Left lung (tissue), 10 donors: Measurements from ENCODE around the gene DAAM1. TPM values are rescaled to one million over a fixed set of nuclear protein-coding genes. Genes with fewer than 3 reads are reported as not detected.

Experiments used
- ATAC-seq: fragments of 200-7000 bp; cut with Tn5 transposase; one replicate; pipeline ENCODE4 v1.9.1; 2020; ENCODE audit warnings: moderate library complexity
- DNase-seq, 4 donors: peaks; one replicate each; pipeline ENCODE4 v3.0.0-alpha.2; 2013 to 2020
- H3K27ac ChIP-seq, 2 donors: fragments of 200-600 bp; sonication (generic) in 1 of 2; one replicate each; pipeline versions ENCODE4 v1.5.0 to v1.8.0; 2020 to 2021
- H3K27me3 ChIP-seq, 2 donors: fragments of 200-600 bp; sonication (generic) in 1 of 2; one replicate each; pipeline versions ENCODE4 v1.5.0 to v1.8.0; 2020 to 2021
- H3K36me3 ChIP-seq, 2 donors: fragments of 200-600 bp; sonication (generic) in 1 of 2; one replicate each; pipeline versions ENCODE4 v1.5.0 to v1.8.0; 2020 to 2021
- H3K4me1 ChIP-seq, 2 donors: fragments of 200-600 bp; one replicate each; pipeline ENCODE4 v1.8.0; 2021
- H3K4me3 ChIP-seq, 2 donors: fragments of 200-600 bp; sonication (generic) in 1 of 2; one replicate each; pipeline versions ENCODE4 v1.5.0 to v1.8.0; 2020 to 2021; ENCODE audit warnings: mild to moderate bottlenecking in 1 of 2
- H3K9me3 ChIP-seq, 2 donors: fragments of 200-600 bp; sonication (generic) in 1 of 2; one replicate each; pipeline versions ENCODE4 v1.5.0 to v1.8.0; 2020 to 2021
- intact Hi-C, 2 donors: fragments of 100-400 bp; cut with DNase I; formaldehyde crosslinking; loops; one replicate each; pipeline versions ENCODE4 v1.11.2 to v1.14.2; 2022
- polyA plus RNA-seq, 6 donors: library from polyadenylated mRNA; unstranded; fragments of 120-200 nt; gene quantifications; one replicate each; pipeline ENCODE4 v1.2.1, GENCODE V29; 2013; ENCODE audit not compliant: insufficient read length in 6 of 6
- total RNA-seq, 2 donors: library from RNA; stranded (reverse); fragmentation: NEBNext Ultra II Directional; extraction: Animal tissue kit (Norgen Biotek cat#: 25700); gene quantifications; one replicate each; pipeline ENCODE4 v1.2.1, GENCODE V29; 2021
- TF ChIP-seq, protein P1 (sequence below), 2 donors: fragments of 200-600 bp; sonication (generic) in 1 of 2; IDR thresholded peaks; one replicate each; pipeline versions ENCODE4 v1.5.0 to v1.8.0; 2021; ENCODE audit warnings: antibody characterized with exemption in 2 of 2
- donor health status: DM: no; HTN: yes; CAD: no.
- donor health status: DM: no; HTN: no; CAD: no.

DAAM1 gene
- total and polyA plus RNA-seq, 8 donors = 47.5 to 68.4 (median 51.0) TPM

DNA sequence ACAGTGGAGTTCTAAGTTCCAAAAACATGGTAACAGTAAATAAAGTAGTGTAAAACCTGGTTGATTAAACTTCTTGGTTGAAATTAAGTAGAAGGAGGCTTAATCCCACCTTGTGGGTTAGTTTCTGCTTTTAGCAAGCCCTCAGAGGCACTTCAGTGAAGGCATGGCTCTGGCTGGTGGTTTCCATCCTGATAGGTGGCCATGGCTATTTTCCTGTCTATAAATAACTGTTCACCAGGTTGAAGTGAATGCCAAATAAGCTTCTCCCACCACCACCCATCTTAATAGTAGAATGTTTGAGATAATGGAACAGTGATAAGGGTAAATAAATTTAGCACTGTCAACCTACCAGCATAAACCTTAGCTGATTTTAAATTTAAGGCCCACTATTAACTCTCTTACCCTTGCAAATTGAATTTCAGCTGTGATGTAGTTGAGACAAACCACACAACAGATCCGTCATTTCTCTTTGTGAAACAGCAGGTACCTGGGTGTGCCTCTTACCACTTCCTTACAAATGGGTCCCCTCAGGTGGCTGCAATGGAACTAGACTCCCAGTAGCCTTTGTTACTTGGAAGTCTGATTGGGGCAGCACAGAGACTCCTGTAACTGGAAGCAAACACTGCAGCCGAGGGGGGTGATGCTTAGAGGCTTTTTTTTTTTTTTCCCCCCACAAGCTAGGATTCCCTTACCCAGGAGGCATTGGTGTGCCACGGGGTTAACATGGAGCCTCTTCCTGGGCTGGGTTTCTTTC is 41.4 kb downstream of the DAAM1 start:
- Histone ChIP-seq H3K27me3 (no peaks in the 10 kb centered on the region), H3K36me3 (no peaks in the 10 kb centered on the region), H3K27ac (no peak overlapping the region), H3K4me3 (no peak overlapping the region), H3K4me1 (peaks cover 0 to 3% of the 10 kb centered on the region in 2 donors), H3K9me3 (no peaks in the 10 kb centered on the region)
- TF ChIP-seq, protein P1, sequence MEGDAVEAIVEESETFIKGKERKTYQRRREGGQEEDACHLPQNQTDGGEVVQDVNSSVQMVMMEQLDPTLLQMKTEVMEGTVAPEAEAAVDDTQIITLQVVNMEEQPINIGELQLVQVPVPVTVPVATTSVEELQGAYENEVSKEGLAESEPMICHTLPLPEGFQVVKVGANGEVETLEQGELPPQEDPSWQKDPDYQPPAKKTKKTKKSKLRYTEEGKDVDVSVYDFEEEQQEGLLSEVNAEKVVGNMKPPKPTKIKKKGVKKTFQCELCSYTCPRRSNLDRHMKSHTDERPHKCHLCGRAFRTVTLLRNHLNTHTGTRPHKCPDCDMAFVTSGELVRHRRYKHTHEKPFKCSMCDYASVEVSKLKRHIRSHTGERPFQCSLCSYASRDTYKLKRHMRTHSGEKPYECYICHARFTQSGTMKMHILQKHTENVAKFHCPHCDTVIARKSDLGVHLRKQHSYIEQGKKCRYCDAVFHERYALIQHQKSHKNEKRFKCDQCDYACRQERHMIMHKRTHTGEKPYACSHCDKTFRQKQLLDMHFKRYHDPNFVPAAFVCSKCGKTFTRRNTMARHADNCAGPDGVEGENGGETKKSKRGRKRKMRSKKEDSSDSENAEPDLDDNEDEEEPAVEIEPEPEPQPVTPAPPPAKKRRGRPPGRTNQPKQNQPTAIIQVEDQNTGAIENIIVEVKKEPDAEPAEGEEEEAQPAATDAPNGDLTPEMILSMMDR (IDR thresholded peaks at IDR 0.05) = no peak
- intact Hi-C loops = no loop called here
- no peak for DNase-seq
- ATAC-seq = no peak

DNA sequence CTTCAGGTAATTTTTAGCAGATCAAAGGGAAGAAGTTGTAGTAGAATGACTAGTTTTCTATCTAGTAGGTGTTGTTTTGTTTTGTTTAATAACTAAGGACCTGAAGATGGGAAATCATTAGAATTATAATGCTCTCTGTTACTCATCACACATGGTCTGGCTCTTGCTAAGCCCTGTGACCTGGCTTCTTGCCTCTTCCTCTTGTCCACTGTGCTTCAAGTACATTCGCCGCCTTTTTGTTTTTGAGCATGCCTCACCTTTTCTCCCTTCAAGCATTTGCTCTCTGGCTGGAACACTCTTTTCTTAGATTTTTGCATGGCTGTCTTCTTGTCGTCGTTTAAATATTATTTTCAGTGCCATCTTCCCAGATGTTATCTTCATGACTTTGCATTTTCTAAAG is 47.7 kb downstream of the DAAM1 start:
- intact Hi-C loops = no loop called here

DNA sequence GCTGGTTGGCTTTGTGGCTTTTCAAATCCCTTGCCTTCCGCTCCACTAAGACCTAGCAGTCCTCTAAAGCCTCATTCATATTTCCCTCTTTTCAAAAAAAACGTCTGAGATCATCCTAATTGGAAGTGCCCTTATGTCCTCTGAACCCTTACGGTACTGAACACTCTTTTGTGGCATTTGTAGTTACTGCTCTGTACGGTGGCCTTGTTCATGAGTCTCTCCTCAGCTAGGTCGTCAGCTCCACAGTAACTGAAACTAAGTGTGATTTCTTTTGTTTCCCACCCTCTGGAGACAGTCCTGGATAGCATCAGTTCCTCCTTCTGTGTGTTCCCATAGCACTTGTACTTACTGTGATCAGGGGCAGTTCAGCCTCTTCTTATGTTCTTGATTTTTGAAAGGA is 49.7 kb downstream of the DAAM1 start:
- no peak for DNase-seq
- Histone ChIP-seq H3K27me3 (no peaks in the 10 kb centered on the region), H3K27ac (no peak overlapping the region), H3K4me3 (no peak overlapping the region), H3K9me3 (no peaks in the 10 kb centered on the region), H3K4me1 (peaks cover 0 to 10% of the 10 kb centered on the region in 2 donors), H3K36me3 (no peaks in the 10 kb centered on the region)
- TF ChIP-seq, protein P1 (IDR thresholded peaks at IDR 0.05) = no peak
- no peak for ATAC-seq
- intact Hi-C loops = no loop called here

More for the DNA sequence above, 47.7 kb downstream of the DAAM1 start:
- no peak overlapping the region for H3K27ac ChIP-seq
- H3K36me3 ChIP-seq = no peaks in the 10 kb centered on the region
- no peaks in the 10 kb centered on the region for H3K27me3 ChIP-seq
- peaks cover 0 to 10% of the 10 kb centered on the region in 2 donors for H3K4me1 ChIP-seq
- H3K4me3 ChIP-seq = no peak overlapping the region
- DNase-seq (no peak), ATAC-seq (no peak)
- H3K9me3 ChIP-seq = no peaks in the 10 kb centered on the region
- TF ChIP-seq, protein P1 (IDR thresholded peaks at IDR 0.05) = no peak

DNA sequence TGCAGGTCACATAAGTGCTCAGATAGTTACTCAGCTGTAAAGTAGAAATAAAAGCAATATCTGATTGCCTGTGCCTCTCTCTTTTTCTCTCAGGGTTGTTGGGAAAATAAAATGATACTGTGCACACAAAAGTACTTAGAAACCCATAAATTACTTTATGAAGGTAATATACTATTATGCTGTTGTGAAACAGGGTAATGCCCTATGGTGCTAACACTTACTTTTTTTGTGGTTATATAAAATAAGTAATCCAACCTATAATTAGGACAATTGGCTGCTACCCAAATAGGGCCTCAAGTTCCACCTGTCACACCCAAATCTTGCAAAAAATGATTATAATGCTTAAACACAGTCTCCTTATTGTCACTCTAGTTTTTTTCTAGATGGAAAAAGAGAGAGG is 50.6 kb downstream of the DAAM1 start:
- no peaks in the 10 kb centered on the region for H3K36me3 ChIP-seq
- no peak overlapping the region for H3K4me3 ChIP-seq
- no peak for ATAC-seq
- TF ChIP-seq, protein P1 (IDR thresholded peaks at IDR 0.05) = no peak
- intact Hi-C loops = no loop called here
- H3K9me3 ChIP-seq = no peaks in the 10 kb centered on the region
- no peaks in the 10 kb centered on the region for H3K27me3 ChIP-seq
- DNase-seq = no peak
- H3K27ac ChIP-seq = no peak overlapping the region
- H3K4me1 ChIP-seq = peaks cover 0 to 10% of the 10 kb centered on the region in 2 donors

DNA sequence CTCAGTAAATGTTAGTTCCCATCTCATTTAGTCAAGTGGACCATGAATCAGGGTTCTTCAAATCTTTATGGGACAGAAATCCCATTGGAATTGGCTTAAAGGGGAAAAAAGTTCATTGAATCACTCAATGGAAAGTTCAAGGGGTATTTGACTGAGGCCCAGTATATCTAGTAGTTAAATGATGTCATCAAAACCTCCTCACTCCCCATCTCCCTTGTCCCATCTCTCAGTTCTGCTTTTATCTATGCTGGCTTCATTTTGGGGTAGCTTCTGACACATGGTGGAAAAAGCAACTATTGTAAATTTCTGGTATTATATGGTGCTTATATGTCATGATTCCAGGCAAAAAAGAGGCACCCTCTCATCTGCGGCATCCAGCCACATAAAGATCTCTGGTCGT is 51.9 kb downstream of the DAAM1 start:
- intact Hi-C loops = no loop called here
- H3K36me3 ChIP-seq = no peaks in the 10 kb centered on the region
- DNase-seq (no peak), ATAC-seq (no peak)
- no peaks in the 10 kb centered on the region for H3K27me3 ChIP-seq
- no peaks in the 10 kb centered on the region for H3K9me3 ChIP-seq
- no peak overlapping the region for H3K27ac ChIP-seq
- H3K4me3 ChIP-seq = no peak overlapping the region
- peaks cover 0 to 12% of the 10 kb centered on the region in 2 donors for H3K4me1 ChIP-seq
- TF ChIP-seq, protein P1 (IDR thresholded peaks at IDR 0.05) = no peak
